Measurements from ENCODE around the gene TMEM82. TPM values are rescaled to one million over a fixed set of nuclear protein-coding genes. Genes with fewer than 3 reads are reported as not detected.

The TMEM82 gene
- total RNA-seq, 1 donor from 2014 or later, result 1.4 TPM

GRCh38 chr1:15764890-15765289 is 22.6 kb downstream of the TMEM82 start:
- DNase-seq (ENCODE audit: low spot score, unreplicated experiment), result no peak
- Mint-ChIP-seq H3K9me3 (ENCODE audit: low read depth) (no peaks in the 10 kb centered on the region), H3K4me1 (ENCODE audit: low read depth) (peaks cover 27% of the 10 kb centered on the region), H3K36me3 (ENCODE audit: insufficient read depth) (peaks cover 21% of the 10 kb centered on the region), H3K27me3 (no peaks in the 10 kb centered on the region), H3K4me3 (ENCODE audit: low read depth) (no peak overlapping the region), H3K27ac (peak overlapping the region; percentile 37)
- TF ChIP-seq, protein P1, sequence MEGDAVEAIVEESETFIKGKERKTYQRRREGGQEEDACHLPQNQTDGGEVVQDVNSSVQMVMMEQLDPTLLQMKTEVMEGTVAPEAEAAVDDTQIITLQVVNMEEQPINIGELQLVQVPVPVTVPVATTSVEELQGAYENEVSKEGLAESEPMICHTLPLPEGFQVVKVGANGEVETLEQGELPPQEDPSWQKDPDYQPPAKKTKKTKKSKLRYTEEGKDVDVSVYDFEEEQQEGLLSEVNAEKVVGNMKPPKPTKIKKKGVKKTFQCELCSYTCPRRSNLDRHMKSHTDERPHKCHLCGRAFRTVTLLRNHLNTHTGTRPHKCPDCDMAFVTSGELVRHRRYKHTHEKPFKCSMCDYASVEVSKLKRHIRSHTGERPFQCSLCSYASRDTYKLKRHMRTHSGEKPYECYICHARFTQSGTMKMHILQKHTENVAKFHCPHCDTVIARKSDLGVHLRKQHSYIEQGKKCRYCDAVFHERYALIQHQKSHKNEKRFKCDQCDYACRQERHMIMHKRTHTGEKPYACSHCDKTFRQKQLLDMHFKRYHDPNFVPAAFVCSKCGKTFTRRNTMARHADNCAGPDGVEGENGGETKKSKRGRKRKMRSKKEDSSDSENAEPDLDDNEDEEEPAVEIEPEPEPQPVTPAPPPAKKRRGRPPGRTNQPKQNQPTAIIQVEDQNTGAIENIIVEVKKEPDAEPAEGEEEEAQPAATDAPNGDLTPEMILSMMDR (IDR thresholded peaks at IDR 0.05; ENCODE audit: unreplicated experiment), result no peak

DNA sequence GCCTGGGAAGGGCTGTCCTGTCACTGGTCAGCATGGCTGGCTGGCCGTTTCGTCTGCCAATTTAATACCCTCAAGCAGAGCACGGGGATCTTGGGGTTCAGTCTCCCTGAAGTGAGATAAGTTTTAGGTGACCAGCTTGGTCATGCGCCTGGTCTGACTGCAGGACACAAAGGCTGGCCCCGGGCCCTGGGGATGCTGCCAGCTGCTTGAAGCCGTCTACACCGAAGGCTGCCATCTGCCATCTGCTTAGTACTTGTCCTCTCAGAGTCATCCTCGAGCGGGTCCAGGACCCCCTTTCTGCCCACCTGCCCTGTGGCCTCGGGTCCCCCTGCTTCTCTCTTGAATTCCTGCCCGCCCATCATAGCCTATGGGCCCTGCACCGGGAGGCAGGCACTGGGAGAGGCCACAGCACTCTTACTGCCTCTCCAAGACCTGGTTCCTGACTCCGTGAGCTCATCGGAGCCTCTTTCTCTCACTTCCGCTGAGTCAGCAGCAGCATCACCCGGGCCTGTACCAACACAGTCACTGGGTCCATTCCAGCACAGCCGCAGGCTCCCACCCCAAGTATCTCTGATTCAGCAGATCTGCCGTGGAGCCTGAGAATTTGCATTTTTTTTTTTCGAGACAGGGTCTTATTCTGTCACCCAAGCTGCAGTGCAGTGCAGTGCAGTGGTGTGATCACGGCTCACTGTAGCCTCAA is 23.3 kb downstream of the TMEM82 start:
- Mint-ChIP-seq H3K9me3 (ENCODE audit: low read depth) (no peaks in the 10 kb centered on the region), H3K4me1 (ENCODE audit: low read depth) (peaks cover 25% of the 10 kb centered on the region), H3K4me3 (ENCODE audit: low read depth) (no peak overlapping the region), H3K27me3 (no peaks in the 10 kb centered on the region), H3K36me3 (ENCODE audit: insufficient read depth) (peaks cover 23% of the 10 kb centered on the region), H3K27ac (peak overlapping the region; percentile 74)
- TF ChIP-seq, protein P1 (IDR thresholded peaks at IDR 0.05; ENCODE audit: unreplicated experiment), result no peak
- DNase-seq (ENCODE audit: low spot score, unreplicated experiment), result no peak

DNA sequence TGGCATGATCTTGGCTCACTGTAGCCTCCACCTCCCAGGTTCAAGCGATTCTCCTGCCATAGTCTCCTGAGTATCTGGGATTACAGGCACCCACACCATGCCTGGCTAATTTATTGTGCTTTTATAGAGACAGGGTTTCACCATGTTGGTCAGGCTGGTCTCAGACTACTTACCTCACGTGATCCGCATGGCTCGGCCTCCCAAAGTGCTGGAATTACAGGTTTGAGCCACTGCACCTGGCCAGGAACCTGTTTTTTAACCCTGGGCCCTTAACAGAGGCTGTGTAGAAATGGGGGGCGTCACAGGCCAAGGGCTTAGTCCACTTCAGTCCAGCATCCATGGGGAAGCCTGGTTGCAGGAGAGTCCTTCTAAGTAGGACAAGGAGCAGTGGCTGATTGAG is 25.6 kb downstream of the TMEM82 start:
- no peaks in the 10 kb centered on the region for H3K27me3 Mint-ChIP-seq
- no peak for DNase-seq (ENCODE audit: low spot score, unreplicated experiment)
- H3K9me3 Mint-ChIP-seq (ENCODE audit: low read depth), result no peaks in the 10 kb centered on the region
- peaks cover 33% of the 10 kb centered on the region for H3K36me3 Mint-ChIP-seq (ENCODE audit: insufficient read depth)
- TF ChIP-seq, protein P1 (IDR thresholded peaks at IDR 0.05; ENCODE audit: unreplicated experiment), result no peak
- H3K4me1 Mint-ChIP-seq (ENCODE audit: low read depth), result peaks cover 11% of the 10 kb centered on the region
- no peak overlapping the region for H3K27ac Mint-ChIP-seq
- no peak overlapping the region for H3K4me3 Mint-ChIP-seq (ENCODE audit: low read depth)

- Mint-ChIP-seq H3K27ac (no peak overlapping the region), H3K4me1 (ENCODE audit: low read depth) (peaks cover 11% of the 10 kb centered on the region), H3K4me3 (ENCODE audit: low read depth) (no peak overlapping the region), H3K9me3 (ENCODE audit: low read depth) (no peaks in the 10 kb centered on the region), H3K27me3 (no peaks in the 10 kb centered on the region), H3K36me3 (ENCODE audit: insufficient read depth) (peaks cover 33% of the 10 kb centered on the region)
- DNase-seq (ENCODE audit: low spot score, unreplicated experiment), result no peak
- TF ChIP-seq, protein P1 (IDR thresholded peaks at IDR 0.05; ENCODE audit: unreplicated experiment), result no peak
Measured at GRCh38 chr1:15768388-15768787, 26.1 kb downstream of the TMEM82 start.

- H3K9me3 Mint-ChIP-seq (ENCODE audit: low read depth), result no peaks in the 10 kb centered on the region
- peaks cover 31% of the 10 kb centered on the region for H3K36me3 Mint-ChIP-seq (ENCODE audit: insufficient read depth)
- TF ChIP-seq, protein P1 (IDR thresholded peaks at IDR 0.05; ENCODE audit: unreplicated experiment), result no peak
- no peaks in the 10 kb centered on the region for H3K4me1 Mint-ChIP-seq (ENCODE audit: low read depth)
- H3K4me3 Mint-ChIP-seq (ENCODE audit: low read depth), result no peak overlapping the region
- H3K27me3 Mint-ChIP-seq, result no peaks in the 10 kb centered on the region
- no peak for DNase-seq (ENCODE audit: low spot score, unreplicated experiment)
- H3K27ac Mint-ChIP-seq, result no peak overlapping the region
Measured at GRCh38 chr1:15770313-15770962, 28.1 kb downstream of the TMEM82 start.

All from progenitor cell of endocrine pancreas (in vitro differentiated cells).